Activated gamma-delta T cell treated with anti-CD3 and anti-CD28 coated beads, Interleukin-2, amount 50 U/mL, for 16 hours (primary cell): ENCODE results near the gene CORO2B.

Source experiments
- DNase-seq: peaks from one replicate; pipeline ENCODE4 v3.0.0-alpha.2; 2020; ENCODE audit warnings: low read depth

Gene CORO2B

DNA sequence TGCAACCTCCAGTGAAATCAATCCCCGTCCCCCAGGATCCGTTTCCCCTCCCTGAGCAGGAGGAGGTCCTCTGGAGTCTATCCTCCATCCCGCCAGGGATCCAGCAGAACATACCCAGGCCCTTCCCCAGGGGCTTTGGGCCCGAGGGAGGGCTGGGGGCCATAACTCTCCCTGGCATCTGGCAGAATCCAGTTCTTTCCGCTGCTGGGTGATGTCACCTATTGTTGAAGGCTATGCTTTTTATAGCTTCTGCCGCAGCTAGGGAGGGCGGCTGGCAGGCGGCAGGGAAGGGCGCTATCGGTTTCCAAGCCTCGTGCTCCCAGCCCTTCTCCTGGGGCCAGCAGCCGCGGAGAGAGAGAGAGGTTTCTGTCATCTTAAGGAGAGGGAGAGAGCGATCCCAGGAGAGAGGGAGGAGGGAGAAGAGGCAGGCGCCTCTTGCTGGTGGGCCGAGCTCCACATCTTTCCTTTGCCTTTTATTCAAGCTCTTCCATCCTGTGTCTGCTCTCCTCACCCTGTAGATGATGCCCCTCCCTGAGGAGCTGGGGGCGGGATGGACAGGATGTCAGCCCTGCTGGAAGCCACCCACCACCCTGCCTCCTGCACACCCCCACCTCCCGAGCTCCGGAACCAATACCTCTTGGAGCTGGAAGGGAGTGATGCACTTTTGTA, 121.8 kb downstream of the CORO2B start:
- DNase-seq = no peak

GRCh38 chr15:68701886-68702285, 123.1 kb downstream of the CORO2B start:
- no peak for DNase-seq

- DNase-seq = no peak
These were observed 125.8 kb downstream of the CORO2B start for GRCh38 chr15:68704496-68705021.

GRCh38 chr15:68706256-68706655, 127.5 kb downstream of the CORO2B start:
- no peak for DNase-seq

GRCh38 chr15:68706931-68707330, 128.1 kb downstream of the CORO2B start:
- DNase-seq = no peak

- no peak for DNase-seq
These were observed 128.6 kb downstream of the CORO2B start for GRCh38 chr15:68707386-68707785.

- DNase-seq = no peak
These were observed 131.1 kb downstream of the CORO2B start for GRCh38 chr15:68709876-68710275.

GRCh38 chr15:68710536-68710935, 131.7 kb downstream of the CORO2B start:
- DNase-seq = no peak

- no peak for DNase-seq
These were observed 132.6 kb downstream of the CORO2B start for GRCh38 chr15:68711406-68711805.

GRCh38 chr15:68712886-68713285, 134.1 kb downstream of the CORO2B start:
- no peak for DNase-seq

DNA sequence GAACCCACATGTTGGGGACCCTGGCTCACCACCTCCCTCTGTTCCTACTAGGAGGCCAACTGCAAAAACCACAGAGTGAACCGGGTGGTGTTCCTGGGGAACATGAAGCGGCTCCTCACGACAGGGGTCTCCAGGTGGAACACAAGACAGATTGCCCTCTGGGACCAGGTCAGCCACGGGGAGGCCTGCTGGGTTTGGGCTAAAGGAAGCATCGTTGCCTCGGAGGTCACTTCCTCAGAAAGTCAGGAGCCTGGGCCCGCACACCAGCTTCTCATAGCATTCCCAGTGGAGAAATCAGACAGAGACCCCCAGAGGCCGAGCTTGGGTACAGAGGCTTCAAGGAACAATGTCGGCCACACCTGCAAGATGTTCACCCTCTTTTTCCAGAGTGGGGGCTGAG, 135.1 kb downstream of the CORO2B start:
- DNase-seq = no peak

GRCh38 chr15:68715111-68715510, 136.3 kb downstream of the CORO2B start:
- no peak for DNase-seq

DNA sequence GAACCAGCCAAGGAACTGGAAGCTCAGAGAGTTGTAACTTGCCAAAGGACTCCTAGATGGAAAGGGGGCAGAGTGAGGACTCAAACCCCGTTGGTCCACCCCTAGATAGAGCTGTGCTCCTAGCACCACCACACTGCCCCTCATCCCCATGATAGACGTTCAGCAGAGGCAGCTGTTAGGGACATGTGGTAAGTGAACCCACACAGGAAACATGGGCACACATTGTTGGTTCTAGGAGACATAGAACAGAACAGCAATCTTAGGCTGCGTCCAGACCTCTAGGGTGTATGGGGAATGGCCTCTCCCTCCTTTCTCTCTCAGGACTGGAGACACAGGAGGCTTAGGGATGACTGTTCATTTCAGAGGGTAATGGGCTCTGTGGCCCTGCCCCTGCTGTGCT, 139.2 kb downstream of the CORO2B start:
- no peak for DNase-seq

DNA sequence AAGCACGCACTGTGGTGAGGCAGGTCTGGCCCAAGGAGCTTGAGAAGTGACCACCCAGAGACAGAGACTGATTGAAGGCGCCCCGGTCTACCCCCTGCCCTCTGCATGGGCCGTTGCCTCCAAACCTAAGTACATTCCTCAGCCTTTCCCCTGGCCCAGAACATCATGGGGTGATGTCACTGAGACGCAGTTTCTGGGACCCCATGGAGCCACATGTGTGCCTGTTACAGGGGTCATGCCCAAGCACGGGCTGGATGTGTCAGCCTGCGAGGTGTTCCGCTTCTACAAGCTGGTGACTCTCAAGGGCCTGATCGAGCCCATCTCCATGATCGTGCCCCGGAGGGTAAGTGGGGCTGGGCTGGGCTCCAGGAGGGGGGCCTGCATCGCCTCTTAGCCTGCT, 139.7 kb downstream of the CORO2B start:
- DNase-seq = no peak

DNA sequence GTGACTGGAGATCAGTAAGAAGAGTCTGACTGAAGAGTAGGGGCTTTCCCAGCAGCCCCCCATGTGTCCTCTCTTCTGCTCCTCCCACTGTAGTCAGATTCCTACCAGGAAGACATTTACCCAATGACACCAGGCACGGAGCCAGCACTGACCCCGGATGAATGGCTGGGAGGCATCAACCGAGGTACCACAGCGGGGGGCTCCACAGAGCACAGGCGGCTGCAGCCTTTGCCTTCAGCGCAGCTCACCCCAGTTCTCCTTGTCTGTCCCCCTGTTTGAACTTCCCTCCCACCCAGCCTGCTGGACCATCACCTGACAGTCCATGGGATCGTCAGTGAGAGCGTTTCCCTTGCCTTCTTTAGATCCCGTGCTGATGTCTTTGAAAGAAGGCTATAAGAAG, 140.3 kb downstream of the CORO2B start:
- DNase-seq = no peak

GRCh38 chr15:68719672-68720071, 140.9 kb downstream of the CORO2B start:
- no peak for DNase-seq

- no peak for DNase-seq
These were observed 143.1 kb downstream of the CORO2B start for GRCh38 chr15:68721886-68722285.

DNA sequence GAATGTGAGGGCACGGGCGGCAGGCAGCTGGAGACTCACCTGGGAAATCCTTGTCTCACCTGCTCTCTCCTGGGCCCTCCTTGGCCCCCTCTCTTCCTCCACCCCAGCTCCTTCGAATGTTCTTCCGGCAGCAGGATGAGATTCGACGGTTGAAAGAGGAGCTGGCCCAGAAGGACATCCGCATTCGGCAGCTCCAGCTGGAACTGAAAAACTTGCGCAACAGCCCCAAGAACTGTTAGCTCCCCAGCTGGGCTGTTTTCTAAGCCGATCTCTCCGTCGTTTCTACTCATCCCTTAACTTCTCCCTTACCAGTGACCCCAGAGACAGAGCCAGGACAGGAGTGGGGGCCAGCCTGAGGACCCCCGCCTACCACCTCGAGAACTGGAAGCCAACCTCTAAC, 146.9 kb downstream of the CORO2B start:
- no peak for DNase-seq

DNA sequence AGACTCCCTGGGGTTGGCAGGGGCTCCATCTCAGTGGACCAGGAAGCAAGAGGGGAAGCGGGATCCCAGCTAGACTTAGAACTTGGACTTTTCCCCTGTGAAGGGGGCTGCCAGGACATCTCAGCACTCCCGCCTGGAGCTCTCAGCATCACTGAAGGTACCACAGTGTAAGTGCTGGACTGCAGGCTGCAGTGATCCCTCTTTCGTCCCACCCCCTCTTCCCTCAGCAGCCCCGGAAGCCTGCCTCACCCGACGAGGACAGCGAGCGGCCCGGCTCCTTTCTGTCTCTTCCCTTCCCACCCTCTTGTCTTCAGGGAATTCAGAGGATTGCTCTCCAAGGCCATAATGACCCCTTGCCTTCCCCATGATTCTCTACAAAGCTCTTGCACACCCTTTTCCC, 147.5 kb downstream of the CORO2B start:
- no peak for DNase-seq

- DNase-seq = no peak
These were observed 151.1 kb downstream of the CORO2B start for GRCh38 chr15:68729789-68730411.

DNA sequence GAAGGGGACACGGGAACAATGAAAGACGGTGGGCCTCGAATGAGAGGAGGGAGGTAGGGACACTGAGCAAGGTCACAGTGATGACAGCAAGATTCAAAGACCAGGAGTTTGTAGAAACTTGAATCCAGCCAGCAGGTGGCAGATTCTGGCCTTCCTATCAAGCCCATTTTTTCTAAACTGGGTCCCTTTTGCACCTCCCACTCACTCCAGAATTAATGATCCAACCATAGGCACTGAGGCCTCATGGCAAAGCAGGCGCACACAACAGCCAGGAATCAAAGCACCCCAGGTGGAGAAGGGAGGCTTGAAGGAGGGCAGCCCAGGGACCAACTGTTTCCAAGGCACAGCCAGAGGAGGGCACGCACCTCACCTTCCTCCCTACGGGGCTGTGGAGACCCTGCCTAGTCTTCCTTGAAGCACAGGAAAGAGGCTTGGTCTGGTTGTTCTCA, 151.7 kb downstream of the CORO2B start:
- DNase-seq = no peak

DNA sequence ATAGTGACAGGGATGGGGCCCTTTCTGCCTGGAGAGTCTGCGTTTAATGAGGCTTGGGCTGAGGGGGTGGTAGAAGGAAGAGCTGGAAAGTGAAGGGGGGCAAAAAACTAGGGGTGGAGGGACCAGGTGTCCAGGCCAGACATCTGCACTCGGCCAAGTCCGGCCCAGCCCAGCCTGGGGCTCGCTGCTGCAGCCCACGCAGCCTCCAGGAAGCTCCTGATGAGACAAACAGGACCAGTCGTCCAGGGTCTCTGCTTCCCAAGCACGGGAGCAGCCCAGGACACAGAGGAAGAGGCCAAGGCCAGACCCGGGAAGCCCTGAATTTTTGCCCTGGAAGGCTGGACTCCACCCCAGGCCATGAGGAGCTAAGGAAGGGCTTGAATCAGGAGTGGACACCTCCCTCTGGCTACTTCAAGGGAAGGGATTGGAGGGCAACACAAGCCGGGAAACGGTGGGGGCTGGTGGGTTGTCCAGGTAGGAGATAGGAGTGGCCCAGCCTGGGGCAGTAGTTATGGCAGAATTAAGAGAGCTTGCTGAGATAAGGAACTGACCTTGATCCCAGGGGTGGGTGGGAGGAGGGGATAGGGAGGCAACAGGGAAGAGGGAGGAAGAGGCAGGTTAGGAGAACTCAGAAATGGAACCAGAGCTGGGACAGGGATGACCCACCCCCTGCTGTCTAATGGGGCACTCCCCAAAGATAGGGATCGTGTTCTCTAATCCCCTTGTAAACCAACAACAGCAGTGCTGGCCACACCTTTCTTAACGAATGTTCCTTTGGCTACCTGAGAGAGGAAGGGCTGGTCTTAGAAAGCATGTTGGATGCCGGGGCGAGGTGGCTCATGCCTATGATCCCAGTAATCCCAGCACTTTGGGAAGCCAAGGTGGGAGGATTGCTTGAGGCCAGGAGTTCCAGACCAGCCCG, 152.4 kb downstream of the CORO2B start:
- DNase-seq = no peak

GRCh38 chr15:68732451-68732850, 153.7 kb downstream of the CORO2B start:
- DNase-seq = no peak
